Measurements from ENCODE around the gene MAP3K15. TPM values are rescaled to one million over a fixed set of nuclear protein-coding genes. Genes with fewer than 3 reads are reported as not detected.

MAP3K15 gene
- polyA plus RNA-seq, 1 of the 3 experiments (the other 2 are of a cell fraction) = 0.07 TPM

DNA sequence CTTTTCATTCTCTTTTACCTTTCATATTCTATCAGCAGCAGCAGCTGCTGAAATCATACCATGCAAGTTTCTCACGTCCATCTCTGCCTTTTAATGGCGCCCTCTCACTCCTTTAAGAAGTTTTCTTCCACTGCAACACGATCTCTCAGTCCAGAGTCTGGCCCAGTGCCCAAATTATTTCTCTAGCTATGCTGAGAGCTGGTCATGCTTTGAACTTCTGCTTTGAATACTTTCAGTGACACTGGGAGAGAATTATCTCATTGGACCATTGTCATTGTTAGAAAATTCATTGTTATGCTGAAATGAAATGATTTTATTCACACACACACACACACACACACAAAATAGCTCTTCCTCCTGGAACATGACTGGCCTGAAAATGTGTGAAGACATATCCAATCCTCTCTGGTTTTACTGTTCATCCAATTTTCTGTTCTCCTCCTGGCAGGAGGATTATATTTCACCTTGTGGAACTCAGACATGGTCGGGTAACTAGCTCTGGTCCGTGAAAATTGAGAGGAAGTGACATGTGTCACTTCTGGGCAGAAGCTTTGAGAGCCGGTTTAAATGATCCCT lies 172.9 kb downstream of the MAP3K15 start:
- Histone ChIP-seq H3K9ac (no peak overlapping the region), H3K4me3 (ENCODE audit: low read depth in 2 of 2, low read length in 1 of 2) (no peak overlapping the region), H3K36me3 (replicated peaks in 1 of 2; ENCODE audit: control insufficient read depth in 1 of 2, insufficient read depth in 2 of 2, low read length in 1 of 2) (no peaks in the 10 kb centered on the region), H3K9me2 (no peaks in the 10 kb centered on the region), H3K27me3 (ENCODE audit: insufficient read depth) (no peaks in the 10 kb centered on the region; the same call in 1 of the 2 replicates), H3K4me2 (no peak overlapping the region), H2AFZ (ENCODE audit: low read depth) (0 out of 2 replicates have a peak overlapping the region, but pooled peaks have one; percentile 86), H3K27ac (ENCODE audit: low read depth in 2 of 2, low read length in 1 of 2) (no peak overlapping the region), H3K9me3 (no peaks in the 10 kb centered on the region), H3K79me2 (ENCODE audit: insufficient read depth) (peaks cover 31% of the 10 kb centered on the region), H3F3A (replicated peaks; ENCODE audit: insufficient read depth) (no peaks in the 10 kb centered on the region), H3K4me1 (ENCODE audit: control insufficient read depth in 1 of 2, insufficient read depth in 2 of 2, low read depth in 1 of 2, low read length in 1 of 2) (peaks cover 0 to 10% of the 10 kb centered on the region in 2 experiments; a peak in 1 of 4 replicates), H4K20me1 (ENCODE audit: insufficient read depth) (0 out of 2 replicates have a peak, but pooled peaks cover 9% of the 10 kb centered on the region)
- CTCF ChIA-PET = interaction anchor here (0.6 to 0.9 kb wide), 2 partner anchors 8 to 41 kb away, joined by 3 to 4 read pairs; no protein-coding TSS in a partner anchor
- POLR2A ChIA-PET = no interaction called here
- TF ChIP-seq, protein P1, sequence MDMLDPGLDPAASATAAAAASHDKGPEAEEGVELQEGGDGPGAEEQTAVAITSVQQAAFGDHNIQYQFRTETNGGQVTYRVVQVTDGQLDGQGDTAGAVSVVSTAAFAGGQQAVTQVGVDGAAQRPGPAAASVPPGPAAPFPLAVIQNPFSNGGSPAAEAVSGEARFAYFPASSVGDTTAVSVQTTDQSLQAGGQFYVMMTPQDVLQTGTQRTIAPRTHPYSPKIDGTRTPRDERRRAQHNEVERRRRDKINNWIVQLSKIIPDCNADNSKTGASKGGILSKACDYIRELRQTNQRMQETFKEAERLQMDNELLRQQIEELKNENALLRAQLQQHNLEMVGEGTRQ (IDR thresholded peaks at IDR 0.05; ENCODE audit: borderline replicate concordance, low read depth, low read length) = no peak
- TF ChIP-seq TCF12 (IDR thresholded peaks at IDR 0.05) (no peak), RFX5 (IDR thresholded peaks at IDR 0.05; ENCODE audit: low read length) (no peak), RCOR1 (IDR thresholded peaks at IDR 0.05; ENCODE audit: low read length) (no peak), TEAD4 (IDR thresholded peaks at IDR 0.05; ENCODE audit: borderline replicate concordance, insufficient read depth) (no peak), ELF1 (IDR thresholded peaks at IDR 0.05) (no peak), EZH2phosphoT487 (IDR thresholded peaks at IDR 0.05; ENCODE audit: borderline replicate concordance, low read depth) (no peak), GABPA (IDR thresholded peaks at IDR 0.05; ENCODE audit: low read depth) (no peak), FOXJ3 (CRISPR knock-in tag; IDR thresholded peaks at IDR 0.05) (no peak), NFIC (IDR thresholded peaks at IDR 0.05; ENCODE audit: borderline replicate concordance) (no peak), SMC3 (IDR thresholded peaks at IDR 0.05; ENCODE audit: low read depth, low read length) (no peak), RAD21 (IDR thresholded peaks at IDR 0.05; ENCODE audit: low read length) (no peak), YY1 (IDR thresholded peaks at IDR 0.05; ENCODE audit: low read depth) (no peak), EP300 (IDR thresholded peaks at IDR 0.05; ENCODE audit: borderline replicate concordance in 1 of 2, low read depth in 1 of 2, low read length in 1 of 2) (no peak), MEF2A (IDR thresholded peaks at IDR 0.05; ENCODE audit: borderline replicate concordance, low read depth) (no peak), MAX (IDR thresholded peaks at IDR 0.05; ENCODE audit: low read depth) (no peak), TAF1 (IDR thresholded peaks at IDR 0.05; ENCODE audit: borderline replicate concordance, low read depth, low read length) (no peak), SIN3A (IDR thresholded peaks at IDR 0.05; ENCODE audit: borderline replicate concordance, low read depth, low read length) (no peak)
- TF ChIP-seq, protein P2, sequence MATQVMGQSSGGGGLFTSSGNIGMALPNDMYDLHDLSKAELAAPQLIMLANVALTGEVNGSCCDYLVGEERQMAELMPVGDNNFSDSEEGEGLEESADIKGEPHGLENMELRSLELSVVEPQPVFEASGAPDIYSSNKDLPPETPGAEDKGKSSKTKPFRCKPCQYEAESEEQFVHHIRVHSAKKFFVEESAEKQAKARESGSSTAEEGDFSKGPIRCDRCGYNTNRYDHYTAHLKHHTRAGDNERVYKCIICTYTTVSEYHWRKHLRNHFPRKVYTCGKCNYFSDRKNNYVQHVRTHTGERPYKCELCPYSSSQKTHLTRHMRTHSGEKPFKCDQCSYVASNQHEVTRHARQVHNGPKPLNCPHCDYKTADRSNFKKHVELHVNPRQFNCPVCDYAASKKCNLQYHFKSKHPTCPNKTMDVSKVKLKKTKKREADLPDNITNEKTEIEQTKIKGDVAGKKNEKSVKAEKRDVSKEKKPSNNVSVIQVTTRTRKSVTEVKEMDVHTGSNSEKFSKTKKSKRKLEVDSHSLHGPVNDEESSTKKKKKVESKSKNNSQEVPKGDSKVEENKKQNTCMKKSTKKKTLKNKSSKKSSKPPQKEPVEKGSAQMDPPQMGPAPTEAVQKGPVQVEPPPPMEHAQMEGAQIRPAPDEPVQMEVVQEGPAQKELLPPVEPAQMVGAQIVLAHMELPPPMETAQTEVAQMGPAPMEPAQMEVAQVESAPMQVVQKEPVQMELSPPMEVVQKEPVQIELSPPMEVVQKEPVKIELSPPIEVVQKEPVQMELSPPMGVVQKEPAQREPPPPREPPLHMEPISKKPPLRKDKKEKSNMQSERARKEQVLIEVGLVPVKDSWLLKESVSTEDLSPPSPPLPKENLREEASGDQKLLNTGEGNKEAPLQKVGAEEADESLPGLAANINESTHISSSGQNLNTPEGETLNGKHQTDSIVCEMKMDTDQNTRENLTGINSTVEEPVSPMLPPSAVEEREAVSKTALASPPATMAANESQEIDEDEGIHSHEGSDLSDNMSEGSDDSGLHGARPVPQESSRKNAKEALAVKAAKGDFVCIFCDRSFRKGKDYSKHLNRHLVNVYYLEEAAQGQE (IDR thresholded peaks at IDR 0.05; ENCODE audit: low read depth, low read length) = no peak
- WGBS (ENCODE audit: low lambda C conversion rate) = 50% methylated on average over 6 of the region's 6 CpGs
- DNase-seq = no peak
